K562 (cell line): ENCODE data around the gene CD40. TPM values are rescaled to one million over a fixed set of nuclear protein-coding genes. Genes with fewer than 3 reads are reported as not detected.

Experiments
- E2F1 ChIP-seq: sonication (generic); formaldehyde crosslinking; IDR thresholded peaks from 2 replicates; pipeline ENCODE4 v1.8.1; 2023; ENCODE audit warnings: mild to moderate bottlenecking, missing genetic modification reagents, moderate library complexity
- FOS ChIP-seq: IDR thresholded peaks from 3 replicates; pipeline ENCODE4 v1.6.1; 2011; ENCODE audit not compliant: insufficient read length; ENCODE audit errors: extremely low read depth
- IRF9 ChIP-seq: fragments of 450-650 bp; IDR thresholded peaks from 2 replicates; pipeline ENCODE4 v1.6.1; 2016; ENCODE audit warnings: missing biosample characterization, missing genetic modification characterization
- NKRF ChIP-seq: fragments of 450-650 bp; IDR thresholded peaks from 2 replicates; pipeline ENCODE4 v1.6.1; 2016; ENCODE audit warnings: borderline replicate concordance
- PHF8 ChIP-seq: fragments of 200-600 bp; sonication (generic); IDR thresholded peaks from 2 replicates; pipeline ENCODE4 v1.6.1; 2012; ENCODE audit warnings: mixed run types, mild to moderate bottlenecking, inconsistent platforms, low read length, moderate library complexity, borderline replicate concordance
- PYGO2 ChIP-seq: fragments of 450-650 bp; IDR thresholded peaks from 2 replicates; pipeline ENCODE4 v1.6.1; 2016; ENCODE audit warnings: mild to moderate bottlenecking, missing genetic modification characterization, moderate library complexity, missing compliant biosample characterization
- SOX6 ChIP-seq: fragments of 450-650 bp; IDR thresholded peaks from 2 replicates; pipeline ENCODE4 v1.6.1; 2014; ENCODE audit warnings: mild to moderate bottlenecking
- STAT6 ChIP-seq: sonication (generic); formaldehyde crosslinking; IDR thresholded peaks from 2 replicates; pipeline ENCODE4 v1.8.1; 2023; ENCODE audit warnings: mild to moderate bottlenecking, missing genetic modification reagents
- TBP ChIP-seq: optimal IDR thresholded peaks from 2 replicates; pipeline ENCODE3; 2011; ENCODE audit warnings: low read depth, low read length, improper control_type of control experiment
- TCF7L2 ChIP-seq: fragments of 150-350 bp; IDR thresholded peaks from 2 replicates; pipeline ENCODE4 v1.6.1; 2016; ENCODE audit warnings: low read depth, mild to moderate bottlenecking, low read length, moderate library complexity
- USF2 ChIP-seq: sonication (generic); formaldehyde crosslinking; IDR thresholded peaks from 2 replicates; pipeline ENCODE4 v1.5.0; 2020; ENCODE audit warnings: missing genetic modification reagents
- YBX1 ChIP-seq: fragments of 450-650 bp; IDR thresholded peaks from 2 replicates; pipeline ENCODE4 v1.7.1; 2016; ENCODE audit warnings: mild to moderate bottlenecking
- ZBTB43 ChIP-seq: sonication (generic); formaldehyde crosslinking; IDR thresholded peaks from 2 replicates; pipeline ENCODE4 v1.8.0; 2023; ENCODE audit warnings: mild to moderate bottlenecking, missing genetic modification reagents
- ZKSCAN3 ChIP-seq: fragments of 250-450 bp; sonication (Bioruptor Pico); IDR thresholded peaks from 2 replicates; pipeline ENCODE4 v1.4.0; 2020
- ZNF41 ChIP-seq: fragments of 250-450 bp; sonication (Bioruptor Pico); conservative IDR thresholded peaks from 2 replicates; pipeline ENCODE4 v1.4.0; 2020; ENCODE audit warnings: mild to moderate bottlenecking
- ZNF511 ChIP-seq: sonication (generic); formaldehyde crosslinking; IDR thresholded peaks from 2 replicates; pipeline ENCODE4 v1.8.0; 2022; ENCODE audit warnings: mild to moderate bottlenecking, missing genetic modification reagents
- ZNF766 ChIP-seq: fragments of 200-800 bp; sonication (Bioruptor generic); conservative IDR thresholded peaks from 2 replicates; pipeline ENCODE4 v1.6.1; 2016; ENCODE audit warnings: missing genetic modification characterization, missing compliant biosample characterization
- polyA plus RNA-seq, 8 experiments: library from polyadenylated mRNA; depleted of rRNA in 4 of 8; stranded (reverse) in 5 of 8; unstranded in 3 of 8; fragments of >200 nt; fragmentation: Nextera tagmentation in 2 of 8; fragmentation: Illumina TruSeq in 1 of 8; extraction: Ambion mirVana in 2 of 8; extraction: Trizol in 1 of 8; gene quantifications; 2 replicates each; pipeline versions ENCODE4 v1.2.1 to v1.2.3, GENCODE V29; 2011 to 2014; ENCODE audit warnings: inconsistent platforms in 1 of 8, missing spikeins in 1 of 8
- total RNA-seq, 7 experiments: library from RNA; depleted of rRNA in 6 of 7; stranded (reverse); fragments of >200 nt in 6 of 7; fragmentation: Illumina TruSeq in 2 of 7; extraction: Trizol in 2 of 7; gene quantifications; 2 replicates each; pipeline versions ENCODE4 v1.2.1 to v1.2.3, GENCODE V29; 2011 to 2021; ENCODE audit warnings: low replicate concordance in 1 of 7

The CD40 gene
- total and polyA plus RNA-seq, 9 of the 15 experiments (the other 6 are each of a cell fraction or from before 2014, with no cell fraction given): 0.76 to 3.7 (median 1.6) TPM

- TF ChIP-seq ZKSCAN3 (CRISPR knock-in tag) (no peak), NKRF (peak; percentile 75; the same call in 1 of the 2 replicates), ZNF41 (CRISPR knock-in tag) (no peak), YBX1 (no peak), FOS (peak; percentile 24), USF2 (no peak), ZNF766 (CRISPR knock-in tag) (peak; percentile 96), ZBTB43 (no peak), ZNF511 (CRISPR knock-in tag) (peak; percentile 95), E2F1 (CRISPR knock-in tag) (peak; percentile 98), STAT6 (peak; percentile 97; the same call in 1 of the 2 replicates), PHF8 (peak; percentile 99; the same call in 1 of the 2 replicates), SOX6 (peak; percentile 75), PYGO2 (tag) (no peak), TCF7L2 (no peak), IRF9 (tag) (no peak), TBP (peak; percentile 91)
Observed at GRCh38 chr20:46089417-46090388, 28.4 kb upstream of the CD40 start, which contains the start of gene NCOA5 (continued).
